Activated effector memory CD4-positive, alpha-beta T cell treated with Interleukin-2 at 50 U/mL for 16 hours (primary cell): ENCODE data around the gene ZKSCAN2.

Source experiments
- DNase-seq: peaks from one replicate; pipeline ENCODE4 v3.0.0-alpha.2; 2020

Gene ZKSCAN2

DNA sequence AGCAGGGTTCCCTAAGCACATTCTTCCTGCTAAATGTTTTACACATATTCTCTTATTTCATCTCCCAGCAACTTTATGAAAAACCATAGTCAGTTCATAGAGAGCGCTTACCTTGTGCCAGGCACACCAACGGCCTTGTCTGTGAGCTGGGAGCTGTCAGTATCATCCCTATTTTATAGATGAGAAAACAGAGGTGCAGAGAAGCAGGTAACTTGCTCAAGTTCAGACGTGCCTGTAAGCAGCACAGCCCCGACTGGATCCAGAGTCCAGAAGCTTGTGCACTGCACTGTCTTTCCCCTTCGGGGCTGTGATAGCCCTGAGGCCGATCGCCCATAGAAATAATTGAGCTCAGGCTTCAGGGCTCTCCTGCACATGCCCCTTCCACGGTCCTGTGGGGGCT, 34.7 kb downstream of the ZKSCAN2 start:
- DNase-seq = no peak

DNA sequence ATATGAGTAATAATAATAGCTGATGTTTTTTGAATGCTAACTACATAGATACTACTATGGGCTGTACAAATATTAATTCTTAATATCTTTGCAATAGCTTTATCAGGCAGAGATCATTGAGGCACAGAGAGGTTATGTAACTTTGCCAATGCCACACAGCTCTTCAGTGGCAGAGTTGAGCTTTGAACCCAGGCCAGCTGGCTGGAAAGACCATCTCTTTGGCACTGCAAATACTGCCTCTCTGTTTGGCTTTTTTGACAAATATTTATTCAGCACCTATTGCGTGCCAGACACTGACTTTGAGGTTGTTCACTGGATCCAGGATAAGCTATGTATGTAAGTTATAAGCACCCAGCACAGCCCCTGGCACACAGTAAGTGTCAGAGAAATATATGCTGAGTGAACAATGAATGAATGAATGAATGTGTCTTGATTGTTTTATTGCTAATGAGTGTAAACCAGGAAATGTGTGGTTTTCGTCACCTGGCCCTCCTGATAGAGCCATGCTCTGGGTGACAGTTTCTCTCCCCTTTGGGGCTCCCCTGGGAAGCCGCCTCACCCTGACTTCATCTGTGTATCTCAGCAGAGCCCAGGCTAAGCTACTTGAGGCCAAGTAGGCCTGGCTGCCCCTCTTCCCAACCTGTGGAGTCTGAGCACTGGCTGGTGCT, 38.4 kb downstream of the ZKSCAN2 start:
- DNase-seq = no peak

DNA sequence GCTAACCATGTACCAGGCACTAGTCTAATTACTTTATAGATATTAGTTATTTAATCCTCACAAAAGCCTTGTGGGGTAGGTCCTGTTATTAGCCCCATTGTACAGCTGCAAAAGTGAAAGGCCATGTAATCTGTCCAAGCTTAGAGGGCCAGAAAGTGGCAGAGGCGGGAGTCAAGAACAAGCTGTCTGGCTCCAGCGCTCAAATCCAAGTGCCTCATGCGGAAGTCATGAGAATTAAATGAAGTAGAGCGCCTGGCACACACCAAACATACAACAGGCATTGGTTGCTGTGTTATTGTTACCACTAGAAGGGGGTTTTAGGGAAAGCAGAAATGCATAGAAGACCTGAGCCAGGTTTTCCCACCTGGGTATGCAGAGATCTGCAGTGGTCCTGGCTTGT, 39.7 kb downstream of the ZKSCAN2 start:
- DNase-seq = no peak

DNA sequence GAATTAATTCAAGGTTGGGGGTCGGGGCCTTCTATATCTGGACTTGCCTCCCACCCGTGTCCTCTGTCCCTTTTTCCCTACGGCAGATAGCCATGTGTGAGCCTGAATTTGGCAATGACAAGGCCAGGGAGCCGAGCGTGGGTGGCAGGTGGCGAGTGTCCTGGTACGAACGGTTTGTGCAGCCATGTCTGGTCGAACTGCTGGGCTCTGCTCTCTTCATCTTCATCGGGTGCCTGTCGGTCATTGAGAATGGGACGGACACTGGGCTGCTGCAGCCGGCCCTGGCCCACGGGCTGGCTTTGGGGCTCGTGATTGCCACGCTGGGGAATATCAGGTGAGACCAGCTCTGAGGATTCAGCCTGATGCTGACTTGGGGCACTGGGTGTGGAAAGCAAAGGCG, 40.5 kb downstream of the ZKSCAN2 start:
- no peak for DNase-seq

DNA sequence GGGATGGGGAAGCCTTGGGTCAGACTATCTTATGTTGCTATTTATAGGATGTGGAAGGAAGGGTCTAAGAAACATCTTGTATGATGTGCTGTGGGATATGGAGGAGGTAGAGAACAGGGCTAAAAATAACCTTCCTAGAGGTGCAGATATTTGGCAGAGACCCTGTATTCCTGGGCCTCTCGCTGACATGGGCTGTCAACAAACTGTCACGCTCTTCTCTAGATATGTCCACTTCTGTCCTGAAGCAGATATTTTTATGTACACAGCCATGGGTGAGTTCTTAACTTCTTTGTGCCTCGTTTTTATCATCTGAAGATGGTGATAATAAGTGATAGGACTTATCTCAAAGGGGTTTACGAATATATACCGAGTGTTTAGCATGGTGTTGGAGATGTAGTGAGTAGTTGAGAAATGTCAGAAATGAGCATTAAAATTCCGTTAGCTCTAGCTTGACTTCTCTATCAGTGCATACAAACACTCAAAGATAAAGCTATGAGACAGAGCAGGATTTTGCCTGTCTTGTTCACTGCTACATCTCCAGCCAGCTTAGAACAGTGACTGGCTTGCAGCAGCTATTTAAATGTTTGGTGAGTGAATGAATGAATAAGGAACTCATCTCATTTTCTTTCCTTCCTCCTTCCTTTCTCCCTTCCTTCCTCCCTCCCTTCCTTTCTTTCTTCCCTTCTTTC, 43.8 kb downstream of the ZKSCAN2 start:
- no peak for DNase-seq

DNA sequence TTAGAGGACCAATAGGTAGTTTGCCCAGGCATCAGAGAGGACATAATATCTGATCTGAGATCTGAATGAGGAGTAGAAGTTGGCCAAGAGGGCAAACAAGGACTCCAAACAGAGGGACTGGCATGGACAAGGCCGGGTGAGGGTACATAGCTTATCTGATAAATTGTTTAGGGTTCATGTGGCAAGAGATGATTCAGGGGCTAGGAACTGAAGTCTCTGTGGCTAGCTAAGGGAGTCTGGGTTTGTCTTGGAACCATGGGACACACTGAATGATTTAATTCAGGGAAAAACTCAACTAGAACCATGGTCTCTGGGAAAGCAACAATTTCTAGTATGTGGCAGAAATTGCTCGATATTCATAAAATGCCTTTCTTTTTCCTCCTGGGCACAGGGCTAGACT, 45.0 kb downstream of the ZKSCAN2 start:
- DNase-seq = no peak

DNA sequence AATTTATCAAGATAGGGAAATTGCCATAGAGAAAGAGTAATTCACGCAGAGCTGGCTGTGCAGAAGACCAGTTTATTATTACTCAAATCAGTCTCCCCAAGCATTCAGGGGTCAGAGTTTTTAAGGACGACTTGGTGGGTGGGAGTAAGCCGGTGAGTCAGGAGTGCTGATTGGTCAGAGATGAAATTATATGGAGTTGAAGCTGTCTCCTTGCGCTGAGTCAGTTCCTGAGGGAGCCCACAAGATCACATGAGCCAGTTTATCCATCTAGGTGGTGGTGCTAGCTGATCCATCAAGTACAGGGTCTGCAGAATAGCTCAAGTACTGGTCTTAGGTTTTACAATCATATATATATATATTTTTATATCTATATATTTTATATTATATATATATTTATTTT, 46.9 kb downstream of the ZKSCAN2 start:
- no peak for DNase-seq

DNA sequence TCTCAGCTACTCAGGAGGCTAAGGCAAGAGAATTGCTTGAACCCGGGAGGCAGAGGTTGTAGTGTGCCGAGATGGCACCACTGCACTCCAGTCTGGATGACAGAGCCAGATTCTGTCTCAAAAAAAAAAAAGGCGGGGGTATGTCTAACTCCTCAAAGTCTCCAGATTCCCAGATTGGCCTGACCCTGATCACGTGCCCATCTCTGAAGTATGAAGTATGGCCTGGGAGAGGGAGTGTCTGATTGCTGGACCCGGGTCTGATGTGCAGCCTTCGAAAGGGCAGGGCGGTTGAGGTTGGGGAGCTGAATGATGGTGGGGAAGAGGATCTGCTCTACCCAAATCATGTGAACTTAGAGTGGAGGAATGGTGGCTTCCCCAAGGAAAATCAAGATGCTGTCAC, 58.2 kb downstream of the ZKSCAN2 start:
- DNase-seq = no peak

DNA sequence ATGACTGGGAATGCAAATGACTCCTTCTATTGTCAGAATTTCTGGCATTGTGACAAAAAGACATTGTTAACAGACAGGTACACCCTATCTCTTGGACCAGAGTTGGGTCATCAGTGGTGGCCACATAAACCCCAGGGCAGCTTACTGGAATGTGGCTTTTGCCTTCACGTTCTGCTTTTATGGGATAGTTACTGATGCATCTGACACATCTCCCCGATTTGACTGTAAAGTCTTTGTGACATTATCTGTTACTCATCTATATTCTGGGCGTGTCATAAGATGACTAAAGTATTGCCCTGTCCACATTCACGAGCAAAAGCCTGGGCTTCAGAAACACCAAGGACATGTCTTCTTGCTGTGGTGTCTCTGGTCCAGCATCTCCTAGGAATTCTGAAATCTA, 59.6 kb downstream of the ZKSCAN2 start:
- DNase-seq = no peak

DNA sequence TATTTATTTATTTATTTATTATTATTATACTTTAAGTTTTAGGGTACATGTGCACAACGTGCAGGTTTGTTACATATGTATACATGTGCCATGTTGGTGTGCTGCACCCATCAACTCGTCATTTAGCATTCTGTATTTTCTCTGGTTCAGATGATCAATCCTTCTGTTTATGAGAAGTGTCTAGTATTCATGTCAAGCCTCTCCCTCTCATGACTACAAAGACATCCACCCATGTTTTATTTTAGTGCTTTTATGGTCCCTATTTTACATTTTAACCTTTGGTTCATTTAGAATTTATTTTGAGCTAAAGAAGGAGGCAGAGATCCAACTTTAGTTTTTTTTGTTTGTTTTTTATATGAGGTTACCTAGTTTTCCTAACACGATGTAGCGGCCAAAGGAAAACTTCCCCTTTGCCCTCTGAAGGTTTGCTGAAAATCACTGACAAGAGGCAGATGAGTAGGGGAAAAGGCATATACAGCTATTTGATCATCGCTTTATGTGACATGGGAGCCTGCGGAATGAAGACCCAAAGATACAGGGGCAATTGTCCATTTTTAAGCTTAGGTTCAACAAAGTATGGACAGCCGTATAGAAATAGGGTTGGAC, 63.3 kb downstream of the ZKSCAN2 start:
- no peak for DNase-seq

DNA sequence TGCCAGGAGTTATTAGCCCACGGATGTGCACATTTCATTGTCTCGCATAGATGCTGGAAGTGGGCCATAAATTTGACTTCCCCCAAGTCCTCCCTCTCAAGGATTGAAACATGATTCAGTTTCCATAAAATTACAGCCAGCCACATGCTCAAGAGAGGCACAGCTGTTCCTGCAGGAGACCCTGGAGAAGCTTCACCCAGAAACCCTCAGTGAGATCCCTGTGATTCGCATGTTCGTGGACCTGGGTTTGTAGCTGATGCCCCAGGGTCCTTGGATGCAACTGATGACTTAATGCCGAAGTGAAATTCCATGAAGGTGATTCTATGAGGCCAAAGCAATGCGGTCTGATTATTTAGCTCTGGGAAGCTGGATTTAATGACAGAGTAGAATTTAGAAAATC, 65.5 kb downstream of the ZKSCAN2 start:
- no peak for DNase-seq

DNA sequence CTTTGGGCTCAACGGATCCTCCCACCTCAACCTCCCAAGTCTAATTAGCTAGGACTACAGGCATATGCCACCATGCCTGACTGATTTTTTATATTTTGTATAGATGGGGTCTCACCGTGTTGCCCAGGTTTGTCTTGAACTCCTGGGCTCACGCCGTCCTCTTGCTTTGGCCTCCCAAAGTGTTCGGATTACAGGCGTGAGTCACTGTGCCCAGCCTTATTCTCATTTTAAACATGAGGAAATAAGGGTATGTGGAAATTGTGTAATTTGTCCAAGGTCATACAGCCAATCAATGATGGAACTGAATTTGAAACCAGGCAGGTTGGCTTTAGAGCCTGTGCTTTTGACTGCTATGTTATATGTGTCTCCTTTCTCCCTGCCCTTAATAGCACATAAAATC, 68.3 kb downstream of the ZKSCAN2 start:
- no peak for DNase-seq

DNA sequence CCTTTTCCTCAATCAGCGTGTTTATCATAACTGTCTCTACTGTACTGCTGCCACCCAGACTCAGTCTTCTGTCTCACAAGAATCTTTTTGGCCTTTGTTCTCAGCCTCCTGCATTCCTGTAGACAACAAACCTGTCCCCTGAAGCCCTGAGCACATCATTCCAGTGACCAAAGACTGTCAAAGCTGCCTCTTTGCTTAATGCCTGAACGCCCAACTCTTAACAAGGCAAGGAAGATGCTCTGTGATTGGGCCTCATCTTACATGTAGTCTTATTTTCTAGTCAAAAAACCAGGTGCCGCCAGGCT, 70.2 kb downstream of the ZKSCAN2 start:
- DNase-seq = no peak
